Ascending aorta (tissue), 2 donors: ENCODE data around the gene SCUBE3. TPM values are rescaled to one million over a fixed set of nuclear protein-coding genes. Genes with fewer than 3 reads are reported as not detected.

Source experiments
- DNase-seq, 2 donors: peaks; one replicate each; pipeline ENCODE4 v3.0.0-alpha.2; 2019; ENCODE audit warnings: low spot score in 2 of 2
- H3K27ac ChIP-seq, 2 donors: fragments of 200-600 bp; sonication (generic); one replicate each; pipeline ENCODE4 v1.5.1; 2016 to 2017; ENCODE audit warnings: mild to moderate bottlenecking in 1 of 2
- H3K27me3 ChIP-seq: fragments of 200-600 bp; sonication (generic); one replicate; pipeline ENCODE4 v1.5.1; 2017
- H3K36me3 ChIP-seq, 2 donors: fragments of 200-600 bp; sonication (generic); one replicate each; pipeline ENCODE4 v1.5.1; 2016
- H3K4me1 ChIP-seq, 2 donors: fragments of 200-600 bp; sonication (generic); one replicate each; pipeline ENCODE4 v1.5.1; 2016 to 2017; ENCODE audit warnings: mild to moderate bottlenecking in 1 of 2
- H3K4me3 ChIP-seq, 2 donors: fragments of 200-600 bp; sonication (generic); one replicate each; pipeline ENCODE4 v1.5.1; 2016 to 2017; ENCODE audit warnings: mild to moderate bottlenecking in 1 of 2
- H3K9me3 ChIP-seq, 2 donors: fragments of 200-600 bp; sonication (generic); one replicate each; pipeline ENCODE4 v1.5.1; 2016
- intact Hi-C: fragments of 100-400 bp; cut with DNase I; formaldehyde crosslinking; loops from one replicate; pipeline ENCODE4 v1.15.1; 2023
- total RNA-seq: library from RNA; depleted of rRNA; stranded (reverse); fragments of >200 nt; gene quantifications from one replicate; pipeline ENCODE4 v1.1.0, GENCODE V29; 2016
- TF ChIP-seq, protein P1 (sequence below), 3 experiments: fragments of 200-600 bp in 2 of 3; fragments of 450-650 bp in 1 of 3; sonication (generic) in 2 of 3; IDR thresholded peaks; one replicate each; pipeline ENCODE4 v1.5.1; 2016 to 2019; ENCODE audit warnings: antibody characterized with exemption in 3 of 3, mild to moderate bottlenecking in 1 of 3, moderate library complexity in 1 of 3

Gene SCUBE3
- total RNA-seq, 1 donor from 2014 or later = 29.5 TPM

DNA sequence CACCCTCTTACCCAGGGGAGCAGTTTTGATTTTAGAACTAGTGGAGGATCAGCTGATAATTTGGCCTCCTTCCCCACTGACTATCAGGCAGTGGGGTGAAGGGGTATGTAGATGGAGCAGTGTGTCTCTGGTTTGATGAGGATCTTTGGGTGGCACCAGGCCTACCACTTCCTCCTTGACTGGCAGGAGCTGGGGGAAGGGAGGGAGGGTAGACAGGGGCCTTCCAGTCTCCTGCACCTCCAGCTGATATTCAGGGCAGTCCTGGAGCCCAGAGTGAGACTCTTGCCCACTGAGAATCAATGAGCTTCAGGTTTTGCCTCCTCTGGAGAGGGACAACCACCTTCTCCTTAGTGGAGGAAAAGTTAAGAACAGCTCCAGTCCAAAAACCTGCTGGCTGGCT, 87.1 kb downstream of the SCUBE3 start:
- H3K27me3 ChIP-seq = no peaks in the 10 kb centered on the region
- TF ChIP-seq, protein P1, sequence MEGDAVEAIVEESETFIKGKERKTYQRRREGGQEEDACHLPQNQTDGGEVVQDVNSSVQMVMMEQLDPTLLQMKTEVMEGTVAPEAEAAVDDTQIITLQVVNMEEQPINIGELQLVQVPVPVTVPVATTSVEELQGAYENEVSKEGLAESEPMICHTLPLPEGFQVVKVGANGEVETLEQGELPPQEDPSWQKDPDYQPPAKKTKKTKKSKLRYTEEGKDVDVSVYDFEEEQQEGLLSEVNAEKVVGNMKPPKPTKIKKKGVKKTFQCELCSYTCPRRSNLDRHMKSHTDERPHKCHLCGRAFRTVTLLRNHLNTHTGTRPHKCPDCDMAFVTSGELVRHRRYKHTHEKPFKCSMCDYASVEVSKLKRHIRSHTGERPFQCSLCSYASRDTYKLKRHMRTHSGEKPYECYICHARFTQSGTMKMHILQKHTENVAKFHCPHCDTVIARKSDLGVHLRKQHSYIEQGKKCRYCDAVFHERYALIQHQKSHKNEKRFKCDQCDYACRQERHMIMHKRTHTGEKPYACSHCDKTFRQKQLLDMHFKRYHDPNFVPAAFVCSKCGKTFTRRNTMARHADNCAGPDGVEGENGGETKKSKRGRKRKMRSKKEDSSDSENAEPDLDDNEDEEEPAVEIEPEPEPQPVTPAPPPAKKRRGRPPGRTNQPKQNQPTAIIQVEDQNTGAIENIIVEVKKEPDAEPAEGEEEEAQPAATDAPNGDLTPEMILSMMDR (IDR thresholded peaks at IDR 0.05) = no peak
- peaks cover 0 to 1% of the 10 kb centered on the region in 2 donors for H3K36me3 ChIP-seq
- peaks cover 0 to 3% of the 10 kb centered on the region in 2 donors for H3K4me1 ChIP-seq
- intact Hi-C loops = no loop called here
- H3K27ac ChIP-seq = no peak overlapping the region
- H3K9me3 ChIP-seq = no peaks in the 10 kb centered on the region
- H3K4me3 ChIP-seq = no peak overlapping the region
- no peak for DNase-seq

Other genes starting within 250 kb of the SCUBE3 start
- 0.43 TPM for gene TCP11, start 72.6 kb upstream of the SCUBE3 start, total RNA-seq
- gene ZNF76, start 45.8 kb downstream of the SCUBE3 start, total RNA-seq = 55.7 TPM
- 20.1 TPM for gene DEF6, start 83.9 kb downstream of the SCUBE3 start, total RNA-seq
- gene PPARD, start 128.6 kb downstream of the SCUBE3 start, total RNA-seq = 21.1 TPM
- 0.32 TPM for gene FANCE, start 238.4 kb downstream of the SCUBE3 start, total RNA-seq